GM10847 (cell line): ENCODE results near the gene CFAP74.

Source experiments
- POLR2A ChIP-seq: IDR thresholded peaks from 2 replicates; pipeline ENCODE4 v1.6.1; 2011; ENCODE audit not compliant: insufficient read length; ENCODE audit errors: extremely low read depth

The CFAP74 gene

DNA sequence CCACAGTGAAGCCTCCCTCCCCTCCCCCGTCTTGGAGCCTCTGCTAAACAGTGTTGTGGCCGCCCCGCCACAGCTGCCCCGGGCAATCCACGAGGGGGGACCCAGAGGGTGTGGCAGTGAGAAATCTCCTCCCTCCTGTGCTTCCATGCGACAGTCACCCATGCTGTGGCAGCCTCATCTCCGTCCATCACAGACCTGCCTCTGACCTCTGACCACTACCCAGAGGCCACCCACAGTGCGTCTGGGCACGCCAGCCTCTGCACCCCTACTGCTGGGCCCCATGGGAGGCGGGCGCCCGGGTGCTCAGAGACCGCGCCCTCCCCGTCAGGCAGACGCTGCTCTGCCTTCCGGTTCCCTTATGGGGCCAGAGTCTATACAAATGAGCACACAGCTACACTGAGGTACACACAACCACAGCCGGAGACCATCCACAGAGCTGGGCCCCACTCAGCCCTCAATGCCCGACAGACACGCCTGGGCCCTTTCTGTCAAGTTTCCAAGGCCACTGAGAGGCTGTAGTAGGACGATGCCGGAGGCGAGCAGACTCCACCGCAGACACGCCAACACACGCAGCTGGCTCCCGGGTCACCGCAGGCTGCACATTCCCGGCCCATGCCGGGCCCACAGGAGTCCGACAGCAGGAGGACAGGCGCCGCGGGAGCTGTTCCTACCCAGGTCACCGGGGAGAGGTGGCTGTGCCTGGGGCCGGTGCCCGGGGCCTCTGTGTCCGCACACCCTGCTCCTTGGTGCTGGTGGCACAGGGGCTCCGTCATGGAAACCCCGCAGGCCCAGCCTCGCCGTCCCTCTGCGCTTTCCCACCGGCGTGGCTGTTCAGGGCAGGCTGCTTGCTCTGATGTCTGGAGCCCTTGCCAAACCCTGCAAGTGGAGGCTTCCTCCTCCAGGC is 60.6 kb downstream of the CFAP74 start:
- TF ChIP-seq POLR2A = no peak

DNA sequence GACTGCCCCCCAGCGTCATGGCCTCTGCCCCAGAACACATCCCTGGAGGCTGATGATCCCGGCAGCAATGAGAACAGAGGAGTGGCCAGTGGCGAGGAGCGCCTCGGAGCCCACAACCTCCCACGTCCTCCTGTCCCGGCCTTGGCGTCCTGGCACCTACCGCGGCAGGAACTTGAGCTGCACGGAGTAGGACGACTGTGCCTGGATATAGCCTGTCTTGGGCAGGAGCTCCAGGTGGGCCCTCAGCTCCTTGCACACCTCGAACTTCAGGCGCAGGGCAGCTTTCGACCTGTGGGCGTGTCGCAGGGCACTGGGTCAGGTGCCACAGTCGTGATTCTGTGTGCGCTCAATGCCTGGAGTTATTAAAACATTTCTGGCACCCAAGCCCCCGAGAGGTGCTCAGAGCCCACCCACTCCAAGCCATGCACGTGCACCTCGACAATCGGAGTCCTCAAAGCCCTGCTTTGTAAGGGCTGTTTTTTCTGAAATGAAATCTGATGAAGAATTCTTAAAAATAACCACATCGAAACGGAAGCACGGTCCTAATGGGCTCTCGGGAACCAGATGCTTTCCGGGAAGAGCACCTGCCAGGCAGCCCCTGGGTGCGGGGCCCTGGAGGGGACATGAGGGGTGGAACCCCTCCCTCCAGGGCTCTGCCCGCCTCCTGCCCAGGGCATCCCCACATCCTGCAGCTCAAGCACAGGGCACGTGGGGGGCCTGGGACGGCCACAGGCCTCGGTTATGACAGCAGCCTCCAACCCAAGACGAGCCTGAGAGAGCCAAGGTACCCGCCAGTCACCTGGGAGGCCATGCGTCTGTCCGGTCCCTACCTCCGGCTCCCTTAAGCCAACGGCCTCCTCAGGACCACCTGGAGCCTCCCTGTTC is 61.5 kb downstream of the CFAP74 start:
- TF ChIP-seq POLR2A = no peak

DNA sequence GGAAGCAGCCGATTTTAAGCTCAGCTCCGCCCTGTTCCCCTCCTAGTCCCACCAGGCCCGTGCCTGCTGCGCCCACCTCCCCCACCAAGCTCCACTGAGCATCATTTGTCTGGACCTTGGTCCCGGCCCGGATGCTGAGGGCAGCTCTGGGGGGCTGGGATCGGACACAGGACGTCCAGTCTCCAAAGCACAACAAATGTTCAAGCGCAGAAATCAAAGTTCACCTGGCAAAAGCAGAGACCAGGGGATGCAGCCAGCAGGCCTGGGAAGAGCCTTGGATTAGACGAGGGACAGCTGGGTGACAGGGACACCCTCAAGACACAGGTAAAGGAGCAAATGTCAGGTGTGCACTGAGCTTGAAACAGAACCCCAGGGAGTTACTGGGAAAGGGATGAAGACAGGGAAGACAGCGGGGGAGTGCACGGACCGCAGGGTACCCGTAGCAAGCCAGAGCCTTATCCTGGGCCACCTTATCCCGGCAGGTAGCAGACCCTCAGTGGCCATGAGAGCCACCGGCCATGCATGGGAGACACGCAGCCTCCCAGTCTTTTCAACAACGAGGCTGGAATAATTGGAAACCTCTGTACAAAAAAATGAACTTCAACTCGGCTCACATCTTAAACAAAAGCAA is 62.3 kb downstream of the CFAP74 start:
- TF ChIP-seq POLR2A = no peak

- TF ChIP-seq POLR2A = no peak
Observed at GRCh38 chr1:1940123-1940425, 63.5 kb downstream of the CFAP74 start.

- no peak for TF ChIP-seq POLR2A
Observed at GRCh38 chr1:1939296-1940122, 64.1 kb downstream of the CFAP74 start.

DNA sequence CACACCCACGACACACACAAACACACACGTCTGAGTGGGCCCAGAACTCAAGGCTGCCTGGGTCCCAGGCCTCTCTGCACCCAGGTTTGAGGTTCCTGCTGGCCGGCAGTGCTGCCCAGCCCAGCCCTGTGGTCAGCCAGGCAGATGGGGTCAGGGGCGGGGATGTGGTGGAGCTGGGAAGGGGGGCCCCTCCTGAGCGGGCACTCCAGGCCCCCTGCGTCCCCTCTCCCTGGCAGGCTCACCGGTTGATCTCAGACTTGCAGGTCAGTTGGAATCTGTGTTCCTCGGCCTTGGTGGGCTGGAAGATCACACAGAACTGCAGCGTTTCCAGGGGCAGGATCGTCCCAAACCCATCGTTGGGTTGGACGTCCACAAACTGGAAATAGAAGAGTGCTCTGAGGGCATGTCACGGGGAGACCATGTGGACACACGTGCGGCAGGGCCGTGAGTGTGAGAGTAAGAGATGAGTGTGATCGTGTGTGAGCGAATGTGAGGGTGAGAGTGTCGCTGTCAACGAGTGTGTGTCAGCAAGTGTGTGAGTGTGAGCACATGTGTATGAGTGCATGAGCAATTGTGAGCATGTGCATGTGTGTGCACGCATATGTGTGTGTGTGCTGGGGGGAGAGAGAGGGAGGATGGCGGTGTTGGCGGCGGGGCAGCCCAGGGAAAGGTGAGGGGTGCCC is 64.8 kb downstream of the CFAP74 start:
- TF ChIP-seq POLR2A = no peak

GRCh38 chr1:1938276-1938573 is 65.4 kb downstream of the CFAP74 start:
- no peak for TF ChIP-seq POLR2A

- TF ChIP-seq POLR2A = no peak
Observed at GRCh38 chr1:1937549-1938275, 65.9 kb downstream of the CFAP74 start.

DNA sequence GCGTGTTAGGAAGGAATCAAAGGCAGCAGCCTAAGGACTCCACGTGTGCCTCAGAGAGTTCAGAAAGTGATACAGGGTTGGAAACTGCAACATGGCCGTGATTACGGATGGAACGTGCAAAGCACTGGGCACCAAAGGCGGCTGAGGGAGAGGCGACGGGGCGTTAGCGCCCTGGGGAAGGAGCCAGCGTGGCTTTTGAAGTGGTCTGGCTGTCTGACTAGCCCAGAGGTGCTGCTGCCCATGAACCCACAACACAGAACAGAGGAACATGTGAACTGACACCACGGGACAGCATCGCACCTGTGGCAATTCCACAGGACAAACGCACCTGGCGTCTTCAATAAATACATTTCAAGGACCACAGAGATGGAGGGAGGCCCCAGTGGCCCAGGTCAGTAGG is 66.5 kb downstream of the CFAP74 start:
- no peak for TF ChIP-seq POLR2A

- TF ChIP-seq POLR2A = no peak
Observed at GRCh38 chr1:1929639-1930545, 73.7 kb downstream of the CFAP74 start.

GRCh38 chr1:1929102-1929638 is 74.4 kb downstream of the CFAP74 start:
- TF ChIP-seq POLR2A = no peak

DNA sequence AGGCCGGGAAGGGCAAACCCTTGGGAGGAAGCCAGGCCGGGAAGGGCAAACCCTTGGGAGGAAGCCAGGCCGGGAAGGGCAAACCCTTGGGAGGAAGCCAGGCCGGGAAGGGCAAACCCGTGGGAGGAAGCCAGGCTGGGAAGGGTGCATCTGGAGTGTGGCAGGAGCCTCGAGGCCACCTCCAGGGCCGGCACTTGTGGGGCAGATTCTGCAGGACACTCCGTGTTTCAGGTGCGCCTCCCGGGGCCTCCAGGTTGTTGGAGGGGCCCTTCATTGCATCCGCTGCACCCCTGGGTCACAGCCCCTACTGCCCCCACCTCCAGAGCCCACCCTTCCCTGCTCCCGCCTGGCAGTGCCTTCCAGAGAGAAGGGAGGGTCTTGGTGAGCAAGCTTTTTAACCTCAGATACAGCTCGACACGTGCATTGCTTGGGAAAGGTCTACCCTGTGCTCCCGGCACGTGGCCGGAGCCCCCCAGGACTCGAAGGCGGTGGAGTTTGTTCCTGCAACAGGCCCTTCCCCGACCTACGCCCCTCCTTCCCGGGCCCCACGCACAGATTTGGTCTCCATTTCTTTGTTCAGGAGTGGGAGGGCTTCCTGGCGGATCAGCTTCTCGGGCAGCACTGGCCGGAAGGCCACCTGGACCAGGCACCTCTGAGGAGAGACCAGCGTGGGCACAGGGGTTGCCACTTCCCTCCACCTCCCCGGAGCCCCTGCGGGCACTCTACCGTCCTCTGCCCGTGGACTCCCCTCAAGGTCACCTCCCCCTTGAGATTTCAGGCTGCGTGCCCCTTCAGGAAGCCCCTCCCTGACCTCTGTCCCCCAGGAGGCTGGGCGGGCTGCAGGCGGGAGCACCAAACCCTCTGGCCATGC is 75.1 kb downstream of the CFAP74 start:
- no peak for TF ChIP-seq POLR2A

GRCh38 chr1:1927751-1928150 is 75.8 kb downstream of the CFAP74 start:
- no peak for TF ChIP-seq POLR2A
